ENCODE measurements around the gene MUCL1. TPM values are rescaled to one million over a fixed set of nuclear protein-coding genes. Genes with fewer than 3 reads are reported as not detected.

MUCL1 gene
- total RNA-seq, 1 donor from 2014 or later: not detected

DNA sequence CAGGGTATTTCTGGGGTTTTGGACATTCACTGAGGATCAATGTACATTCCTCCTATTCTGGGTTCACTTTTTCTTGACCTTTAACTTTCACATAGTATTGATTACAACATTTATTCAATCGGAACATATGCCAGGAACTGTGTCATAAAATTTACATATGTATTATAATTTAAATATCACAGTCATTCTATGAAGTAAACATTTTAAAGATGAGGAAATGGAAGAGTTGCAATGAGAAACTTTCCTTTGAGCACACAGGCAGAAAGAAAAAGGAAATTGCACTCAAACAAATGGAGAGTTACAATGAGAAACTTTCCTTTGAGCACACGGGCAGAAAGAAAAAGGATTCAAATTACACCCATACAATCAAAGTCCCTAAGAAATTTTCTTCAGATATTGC lies 3.1 kb downstream of the MUCL1 start:
- TF ChIP-seq, protein P1, sequence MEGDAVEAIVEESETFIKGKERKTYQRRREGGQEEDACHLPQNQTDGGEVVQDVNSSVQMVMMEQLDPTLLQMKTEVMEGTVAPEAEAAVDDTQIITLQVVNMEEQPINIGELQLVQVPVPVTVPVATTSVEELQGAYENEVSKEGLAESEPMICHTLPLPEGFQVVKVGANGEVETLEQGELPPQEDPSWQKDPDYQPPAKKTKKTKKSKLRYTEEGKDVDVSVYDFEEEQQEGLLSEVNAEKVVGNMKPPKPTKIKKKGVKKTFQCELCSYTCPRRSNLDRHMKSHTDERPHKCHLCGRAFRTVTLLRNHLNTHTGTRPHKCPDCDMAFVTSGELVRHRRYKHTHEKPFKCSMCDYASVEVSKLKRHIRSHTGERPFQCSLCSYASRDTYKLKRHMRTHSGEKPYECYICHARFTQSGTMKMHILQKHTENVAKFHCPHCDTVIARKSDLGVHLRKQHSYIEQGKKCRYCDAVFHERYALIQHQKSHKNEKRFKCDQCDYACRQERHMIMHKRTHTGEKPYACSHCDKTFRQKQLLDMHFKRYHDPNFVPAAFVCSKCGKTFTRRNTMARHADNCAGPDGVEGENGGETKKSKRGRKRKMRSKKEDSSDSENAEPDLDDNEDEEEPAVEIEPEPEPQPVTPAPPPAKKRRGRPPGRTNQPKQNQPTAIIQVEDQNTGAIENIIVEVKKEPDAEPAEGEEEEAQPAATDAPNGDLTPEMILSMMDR (conservative IDR thresholded peaks at IDR 0.05; ENCODE audit: low read depth, low read length): no peak
- no peak for DNase-seq (ENCODE audit: low read depth)
- H3K4me3 ChIP-seq (ENCODE audit: low read depth, low read length): no peak overlapping the region

DNA sequence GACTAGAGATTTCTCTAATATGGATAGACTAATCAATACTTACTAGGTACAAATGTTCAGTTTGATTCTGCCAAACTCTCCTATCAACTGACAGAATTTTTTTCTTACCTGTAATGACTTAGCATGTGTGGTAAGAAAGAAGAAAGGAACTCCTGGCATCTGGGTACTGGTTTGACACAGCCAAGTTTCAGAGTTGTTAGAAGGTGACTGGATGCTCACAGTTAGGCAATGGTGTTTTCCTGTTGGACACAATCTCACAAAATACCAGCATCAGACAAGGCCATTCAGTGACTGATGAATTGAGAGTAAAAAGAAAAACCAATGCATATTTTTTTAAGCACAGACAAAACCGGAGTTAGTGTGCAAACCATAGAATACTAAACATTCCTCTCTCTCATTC lies 4.2 kb downstream of the MUCL1 start:
- DNase-seq (ENCODE audit: low read depth): no peak
- TF ChIP-seq, protein P1 (conservative IDR thresholded peaks at IDR 0.05; ENCODE audit: low read depth, low read length): no peak
- no peak overlapping the region for H3K4me3 ChIP-seq (ENCODE audit: low read depth, low read length)

DNA sequence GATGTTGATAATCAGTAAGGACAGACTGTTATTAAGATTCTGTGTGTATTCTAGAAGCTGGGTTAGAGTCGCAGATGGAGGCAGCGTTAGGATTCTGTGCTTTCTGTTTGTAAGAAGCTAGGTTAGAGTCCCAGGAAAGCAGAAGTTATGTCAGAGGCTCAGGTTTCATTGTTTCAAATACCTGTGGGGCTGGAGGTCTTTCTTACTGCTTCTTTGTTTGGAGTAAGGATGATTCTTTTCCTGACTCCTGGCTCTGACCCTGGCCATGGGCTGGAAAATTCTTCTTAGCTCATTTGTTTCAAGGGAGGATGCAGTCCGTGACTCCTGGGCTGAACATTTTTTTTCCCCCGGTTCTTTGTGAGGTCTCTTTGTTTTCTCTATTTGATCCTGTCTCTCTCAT lies 5.2 kb downstream of the MUCL1 start:
- no peak overlapping the region for H3K4me3 ChIP-seq (ENCODE audit: low read depth, low read length)
- DNase-seq (ENCODE audit: low read depth): no peak
- TF ChIP-seq, protein P1 (conservative IDR thresholded peaks at IDR 0.05; ENCODE audit: low read depth, low read length): no peak

DNA sequence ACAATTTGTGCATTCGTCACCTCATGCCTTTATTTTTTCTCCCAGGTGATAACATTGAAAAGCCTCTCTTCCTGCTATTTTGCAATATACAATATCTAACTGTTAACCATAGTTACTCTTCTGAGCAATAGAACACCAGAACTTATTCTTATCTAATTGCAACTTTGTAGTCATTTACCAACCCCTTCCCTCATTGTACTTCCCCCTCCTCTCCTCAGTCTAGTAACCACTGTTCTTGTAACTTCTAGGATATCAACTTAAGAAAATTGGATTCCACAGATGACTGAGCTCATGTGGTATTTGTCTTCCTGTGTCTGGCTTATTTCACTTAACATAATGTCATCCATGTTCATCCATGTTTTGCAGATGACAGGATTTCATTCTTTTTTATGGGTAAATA lies 7.6 kb downstream of the MUCL1 start:
- H3K4me3 ChIP-seq (ENCODE audit: low read depth, low read length): no peak overlapping the region

DNA sequence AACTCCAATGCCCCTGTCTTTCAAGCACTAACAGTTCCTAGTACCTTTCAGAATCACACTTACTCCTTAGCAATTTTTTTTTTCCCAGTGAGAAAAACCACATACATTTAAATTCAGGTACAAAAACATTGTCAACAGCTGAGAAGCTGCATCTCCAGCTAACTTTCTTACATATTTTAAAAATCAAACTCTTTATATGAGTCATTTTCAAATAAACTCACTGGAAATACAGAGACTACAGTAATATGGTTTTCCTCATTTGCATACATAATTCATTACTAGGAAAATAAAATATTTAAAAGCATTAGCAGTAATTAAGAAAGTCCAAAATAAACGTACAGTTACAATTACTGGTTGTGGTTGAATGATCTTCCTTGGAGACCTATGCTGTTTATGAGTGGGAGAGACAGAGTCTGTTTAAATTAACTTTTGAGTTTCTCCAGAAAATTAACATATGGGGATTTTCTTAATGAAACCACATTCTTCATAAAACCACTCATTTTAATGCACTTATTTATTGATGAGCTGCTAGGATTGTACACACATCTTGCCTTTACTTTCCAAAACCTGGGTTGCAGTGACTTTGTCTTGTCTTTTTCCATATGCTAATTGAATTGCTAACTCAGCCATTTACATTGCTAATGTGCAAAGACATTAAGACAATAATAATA lies 9.8 kb downstream of the MUCL1 start:
- no peak for DNase-seq (ENCODE audit: low read depth)

More for the DNA sequence above, 7.6 kb downstream of the MUCL1 start:
- no peak for DNase-seq (ENCODE audit: low read depth)
- TF ChIP-seq, protein P1 (conservative IDR thresholded peaks at IDR 0.05; ENCODE audit: low read depth, low read length): no peak

DNA sequence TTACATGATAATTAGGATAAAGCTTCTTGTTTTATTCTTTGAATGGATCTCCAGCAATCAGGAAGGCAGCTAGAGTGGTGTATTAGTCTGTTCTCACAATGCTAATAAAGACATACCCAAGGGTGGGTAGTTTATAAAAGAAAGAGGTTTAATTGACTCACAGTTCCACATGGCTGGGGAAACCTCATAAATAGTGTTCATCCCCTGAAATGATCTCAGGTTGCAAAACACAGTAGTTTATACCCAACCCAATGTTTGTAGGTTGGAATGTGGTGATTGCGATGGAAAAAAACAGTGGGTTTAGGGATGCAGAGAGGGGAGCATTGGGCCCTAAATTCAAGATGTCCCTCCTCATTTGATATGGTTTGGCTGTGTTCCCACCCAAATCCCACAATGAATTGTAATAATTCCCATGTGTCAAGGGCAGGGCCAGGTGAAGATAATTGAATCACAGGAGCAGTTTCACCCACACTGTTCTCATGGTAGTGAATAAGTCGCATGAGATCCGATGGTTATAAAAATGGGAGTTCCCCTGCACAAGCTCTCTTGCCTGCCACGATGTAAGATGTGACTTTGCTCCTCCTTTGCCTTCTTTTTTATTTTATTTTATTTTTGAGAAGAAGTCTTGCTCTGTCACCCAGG lies 11.5 kb downstream of the MUCL1 start:
- H3K4me3 ChIP-seq (ENCODE audit: low read depth, low read length): no peak overlapping the region
- TF ChIP-seq, protein P1 (conservative IDR thresholded peaks at IDR 0.05; ENCODE audit: low read depth, low read length): no peak
- no peak for DNase-seq (ENCODE audit: low read depth)

More for the DNA sequence above, 9.8 kb downstream of the MUCL1 start:
- H3K4me3 ChIP-seq (ENCODE audit: low read depth, low read length): no peak overlapping the region
- TF ChIP-seq, protein P1 (conservative IDR thresholded peaks at IDR 0.05; ENCODE audit: low read depth, low read length): no peak

DNA sequence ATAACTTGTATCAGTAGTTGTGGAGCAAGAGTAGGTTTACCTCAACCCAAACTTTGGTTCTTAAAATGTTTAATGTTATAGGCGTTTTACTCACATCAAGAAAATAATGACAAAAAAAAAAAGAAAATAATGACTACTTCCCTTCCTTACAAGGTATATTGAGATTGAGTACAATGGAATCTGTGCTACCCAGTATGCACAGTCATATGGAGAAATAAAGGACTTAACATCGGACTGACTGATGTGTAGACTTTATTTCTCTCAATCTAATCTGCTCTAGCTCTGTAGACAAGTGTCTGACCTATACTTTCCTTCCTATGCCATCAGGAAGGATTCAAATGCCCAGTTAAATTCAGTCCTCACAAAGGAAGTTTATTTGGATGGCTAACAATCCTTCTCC lies 14.4 kb downstream of the MUCL1 start:
- DNase-seq (ENCODE audit: low read depth): no peak
- H3K4me3 ChIP-seq (ENCODE audit: low read depth, low read length): no peak overlapping the region
- TF ChIP-seq, protein P1 (conservative IDR thresholded peaks at IDR 0.05; ENCODE audit: low read depth, low read length): no peak

All from epithelial cell of proximal tubule (primary cell).